Measurements from ENCODE around the gene ZNF718.
"Not testable (repeated sequence)": the region's sequence is repeated elsewhere in the genome, so short reads cannot be mapped to it uniquely, and the experiment has no call there.

Gene ZNF718

DNA sequence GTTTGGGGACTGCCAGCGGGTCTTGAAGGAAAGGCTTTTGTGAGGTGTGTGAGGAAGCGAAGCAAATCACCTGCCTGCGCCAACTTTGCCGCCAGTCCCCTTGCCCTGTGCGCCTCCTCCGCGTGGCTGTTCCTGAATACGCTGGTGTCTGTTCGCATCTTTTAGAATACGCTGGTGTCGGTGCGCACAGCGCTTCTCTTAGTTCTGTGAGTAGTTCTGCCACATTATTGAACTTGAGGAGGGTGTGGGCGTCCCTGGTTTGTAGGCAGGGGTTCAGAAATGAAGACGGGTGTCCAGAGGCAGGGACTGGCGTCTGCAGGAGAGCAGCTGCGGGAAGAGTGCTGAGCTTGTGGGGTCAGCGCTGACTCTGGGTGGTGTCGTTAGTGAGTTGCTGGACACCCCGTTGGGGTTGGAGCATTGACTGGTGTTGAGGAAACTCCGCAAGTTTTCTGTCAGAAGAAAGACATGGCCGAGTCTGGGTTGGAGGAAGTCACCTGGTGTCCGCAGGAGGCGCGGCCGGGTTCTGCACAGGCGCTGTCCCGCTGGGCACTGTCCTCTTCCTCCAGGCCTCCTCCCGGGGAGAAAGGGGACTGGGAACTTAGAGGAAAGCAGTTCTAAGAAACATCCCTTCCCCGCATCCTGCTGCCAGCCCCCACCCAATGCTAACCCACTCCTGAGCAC, 930 bp downstream of the ZNF718 start:
- Mint-ChIP-seq H3K4me1 (peaks cover 30% of the 10 kb centered on the region), H3K27me3 (no peaks in the 10 kb centered on the region), H3K27ac (peak overlapping the region; percentile 96), H3K4me3 (peak overlapping the region; percentile 95), H3K9me3 (peaks cover 33% of the 10 kb centered on the region), H3K36me3 (ENCODE audit: low read depth) (peaks cover 66% of the 10 kb centered on the region)
- DNase-seq, result peak; percentile 24
- ATAC-seq, result peak; percentile 2

- DNase-seq (no peak), ATAC-seq (no peak)
- Mint-ChIP-seq H3K4me1 (peaks cover 28% of the 10 kb centered on the region), H3K36me3 (ENCODE audit: low read depth) (peaks cover 67% of the 10 kb centered on the region), H3K27ac (peak overlapping the region; percentile 96), H3K4me3 (peak overlapping the region; percentile 95), H3K9me3 (peaks cover 31% of the 10 kb centered on the region), H3K27me3 (no peaks in the 10 kb centered on the region)
Measured at GRCh38 chr4:125833-126232, 1.5 kb downstream of the ZNF718 start.

GRCh38 chr4:132483-132882, 8.2 kb downstream of the ZNF718 start:
- Mint-ChIP-seq H3K36me3 (ENCODE audit: low read depth) (peaks cover 73% of the 10 kb centered on the region), H3K4me1 (no peaks in the 10 kb centered on the region), H3K27me3 (no peaks in the 10 kb centered on the region), H3K4me3 (no peak overlapping the region), H3K27ac (no peak overlapping the region), H3K9me3 (peaks cover 25% of the 10 kb centered on the region)
- no peak for DNase-seq
- ATAC-seq, result no peak

DNA sequence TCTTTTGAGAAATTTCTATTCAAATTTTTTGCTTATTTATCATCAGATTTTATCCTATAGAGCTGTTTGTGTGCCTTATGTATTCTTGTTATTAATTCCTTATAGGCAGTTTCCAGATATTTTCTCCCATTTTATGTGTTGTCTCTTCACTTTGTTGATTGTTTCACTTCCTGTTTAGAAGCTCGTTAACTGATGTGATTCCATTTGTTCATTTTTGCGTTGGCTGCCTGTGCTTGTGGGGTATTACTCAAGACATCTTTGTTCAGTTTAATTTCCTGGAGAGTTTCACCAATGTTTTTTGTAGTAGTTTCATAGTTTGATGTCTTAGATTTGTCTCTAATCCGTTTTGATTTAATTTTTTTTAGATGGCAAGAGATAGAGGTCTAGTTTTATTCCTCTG, 14.6 kb downstream of the ZNF718 start:
- H3K4me1 Mint-ChIP-seq, result no peaks in the 10 kb centered on the region
- H3K4me3 Mint-ChIP-seq, result no peak overlapping the region
- H3K27ac Mint-ChIP-seq, result no peak overlapping the region
- DNase-seq (no peak), ATAC-seq (no peak)
- no peaks in the 10 kb centered on the region for H3K27me3 Mint-ChIP-seq
- peaks cover 58% of the 10 kb centered on the region for H3K9me3 Mint-ChIP-seq
- peaks cover 91% of the 10 kb centered on the region for H3K36me3 Mint-ChIP-seq (ENCODE audit: low read depth)

GRCh38 chr4:139691-140090, 15.4 kb downstream of the ZNF718 start:
- Mint-ChIP-seq H3K36me3 (ENCODE audit: low read depth) (peaks cover 92% of the 10 kb centered on the region), H3K4me1 (no peaks in the 10 kb centered on the region), H3K9me3 (peaks cover 65% of the 10 kb centered on the region), H3K27me3 (no peaks in the 10 kb centered on the region), H3K4me3 (no peak overlapping the region), H3K27ac (no peak overlapping the region)
- no peak for DNase-seq
- ATAC-seq, result no peak

- Mint-ChIP-seq H3K27me3 (no peaks in the 10 kb centered on the region), H3K4me3 (no peak overlapping the region), H3K27ac (no peak overlapping the region), H3K9me3 (peaks cover 53% of the 10 kb centered on the region), H3K4me1 (no peaks in the 10 kb centered on the region), H3K36me3 (ENCODE audit: low read depth) (peaks cover 82% of the 10 kb centered on the region)
- ATAC-seq, result no peak
- DNase-seq, result no peak
Measured at GRCh38 chr4:146621-147020, 22.3 kb downstream of the ZNF718 start.

- no peak for DNase-seq
- Mint-ChIP-seq H3K27me3 (no peaks in the 10 kb centered on the region), H3K36me3 (ENCODE audit: low read depth) (peaks cover 78% of the 10 kb centered on the region), H3K4me1 (no peaks in the 10 kb centered on the region), H3K9me3 (peaks cover 49% of the 10 kb centered on the region), H3K27ac (no peak overlapping the region), H3K4me3 (no peak overlapping the region)
- no peak for ATAC-seq
Measured at GRCh38 chr4:147233-147632, 22.9 kb downstream of the ZNF718 start.

- Mint-ChIP-seq H3K27me3 (no peaks in the 10 kb centered on the region), H3K4me3 (no peak overlapping the region), H3K9me3 (peaks cover 41% of the 10 kb centered on the region), H3K4me1 (no peaks in the 10 kb centered on the region), H3K36me3 (ENCODE audit: low read depth) (peaks cover 65% of the 10 kb centered on the region), H3K27ac (no peak overlapping the region)
- DNase-seq (no peak), ATAC-seq (no peak)
Measured at GRCh38 chr4:161496-162284, 37.4 kb downstream of the ZNF718 start.

- H3K4me3 Mint-ChIP-seq, ATAC-seq, H3K27ac Mint-ChIP-seq, H3K27me3 Mint-ChIP-seq, H3K4me1 Mint-ChIP-seq, DNase-seq: not testable (repeated sequence)
- peaks cover 52% of the 10 kb centered on the region for H3K9me3 Mint-ChIP-seq
- peaks cover 66% of the 10 kb centered on the region for H3K36me3 Mint-ChIP-seq (ENCODE audit: low read depth)
Measured at GRCh38 chr4:169640-170039, 45.3 kb downstream of the ZNF718 start.

DNA sequence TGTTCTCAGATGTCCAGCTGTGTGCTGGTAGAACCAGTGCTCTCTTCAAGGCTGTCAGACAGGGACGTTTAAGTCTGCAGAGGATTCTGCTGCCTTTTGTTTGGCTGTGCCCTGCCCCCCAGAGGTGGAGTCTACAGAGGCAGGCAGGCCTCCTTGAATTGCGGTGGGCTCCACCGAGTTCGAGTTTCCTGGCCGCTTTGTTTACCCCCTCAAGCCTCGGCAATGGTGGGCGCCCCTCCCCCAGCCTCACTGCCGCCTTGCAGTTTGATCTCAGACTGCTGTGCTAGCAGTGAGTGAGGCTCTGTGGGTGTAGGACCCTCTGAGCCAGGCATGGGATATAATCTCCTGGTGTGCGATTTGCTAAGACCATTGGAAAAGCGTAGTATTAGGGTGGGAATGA, 47.0 kb downstream of the ZNF718 start:
- peaks cover 66% of the 10 kb centered on the region for H3K36me3 Mint-ChIP-seq (ENCODE audit: low read depth)
- not testable (repeated sequence) for H3K4me1 Mint-ChIP-seq, ATAC-seq, H3K4me3 Mint-ChIP-seq, H3K27ac Mint-ChIP-seq, H3K27me3 Mint-ChIP-seq, DNase-seq
- peaks cover 62% of the 10 kb centered on the region for H3K9me3 Mint-ChIP-seq

- H3K4me1 Mint-ChIP-seq, result no peaks in the 10 kb centered on the region
- peaks cover 63% of the 10 kb centered on the region for H3K36me3 Mint-ChIP-seq (ENCODE audit: low read depth)
- no peak for DNase-seq
- H3K4me3 Mint-ChIP-seq, result no peak overlapping the region
- ATAC-seq, result no peak
- no peak overlapping the region for H3K27ac Mint-ChIP-seq
- H3K27me3 Mint-ChIP-seq, result no peaks in the 10 kb centered on the region
- peaks cover 69% of the 10 kb centered on the region for H3K9me3 Mint-ChIP-seq
Measured at GRCh38 chr4:173666-174314, 49.5 kb downstream of the ZNF718 start.

- ATAC-seq, result no peak
- Mint-ChIP-seq H3K4me3 (no peak overlapping the region), H3K4me1 (no peaks in the 10 kb centered on the region), H3K27ac (no peak overlapping the region), H3K9me3 (peaks cover 64% of the 10 kb centered on the region), H3K36me3 (ENCODE audit: low read depth) (peaks cover 59% of the 10 kb centered on the region), H3K27me3 (no peaks in the 10 kb centered on the region)
- DNase-seq, result no peak
Measured at GRCh38 chr4:175986-176385, 51.7 kb downstream of the ZNF718 start.

- H3K27ac Mint-ChIP-seq, result no peak overlapping the region
- ATAC-seq (no peak), DNase-seq (no peak)
- no peaks in the 10 kb centered on the region for H3K4me1 Mint-ChIP-seq
- H3K4me3 Mint-ChIP-seq, result no peak overlapping the region
- no peaks in the 10 kb centered on the region for H3K27me3 Mint-ChIP-seq
- H3K36me3 Mint-ChIP-seq (ENCODE audit: low read depth), result peaks cover 57% of the 10 kb centered on the region
- H3K9me3 Mint-ChIP-seq, result peaks cover 64% of the 10 kb centered on the region
Measured at GRCh38 chr4:176995-177394, 52.7 kb downstream of the ZNF718 start.

- H3K27me3 Mint-ChIP-seq, H3K4me1 Mint-ChIP-seq, H3K27ac Mint-ChIP-seq, DNase-seq, ATAC-seq, H3K4me3 Mint-ChIP-seq: not testable (repeated sequence)
- Mint-ChIP-seq H3K36me3 (ENCODE audit: low read depth) (peaks cover 62% of the 10 kb centered on the region), H3K9me3 (peaks cover 67% of the 10 kb centered on the region)
Measured at GRCh38 chr4:182225-182624, 57.9 kb downstream of the ZNF718 start.

- Mint-ChIP-seq H3K9me3 (peaks cover 55% of the 10 kb centered on the region), H3K4me3 (no peak overlapping the region), H3K4me1 (no peaks in the 10 kb centered on the region), H3K27me3 (no peaks in the 10 kb centered on the region), H3K36me3 (ENCODE audit: low read depth) (peaks cover 47% of the 10 kb centered on the region), H3K27ac (no peak overlapping the region)
- ATAC-seq, result no peak
- no peak for DNase-seq
Measured at GRCh38 chr4:188091-188490, 63.8 kb downstream of the ZNF718 start.
